ENCODE results near the gene FBN2.

The FBN2 gene

GRCh38 chr5:128252756-128253155, 285.3 kb downstream of the FBN2 start:
- H3K27ac ChIP-seq (ENCODE audit: low read length): no peak overlapping the region
- WGBS (ENCODE audit: insufficient coverage, insufficient read length): no CpG with 5 or more reads among the region's 2 CpGs
- no peaks in the 10 kb centered on the region for H3K9me3 ChIP-seq (ENCODE audit: control insufficient read depth, insufficient read depth, low read length)
- H3K27me3 ChIP-seq (ENCODE audit: control insufficient read depth, insufficient read depth, low read length): no peaks in the 10 kb centered on the region
- H3K36me3 ChIP-seq (ENCODE audit: control insufficient read depth, insufficient read depth, low read length): no peaks in the 10 kb centered on the region
- no peak overlapping the region for H3K4me3 ChIP-seq (ENCODE audit: low read length)
- no peaks in the 10 kb centered on the region for H3K4me1 ChIP-seq (ENCODE audit: control insufficient read depth, insufficient read depth, low read length)
- no peak for DNase-seq (ENCODE audit: low read depth, low spot score)

GRCh38 chr5:128252196-128252595, 285.8 kb downstream of the FBN2 start:
- H3K27ac ChIP-seq (ENCODE audit: low read length): no peak overlapping the region
- H3K36me3 ChIP-seq (ENCODE audit: control insufficient read depth, insufficient read depth, low read length): no peaks in the 10 kb centered on the region
- no peaks in the 10 kb centered on the region for H3K27me3 ChIP-seq (ENCODE audit: control insufficient read depth, insufficient read depth, low read length)
- no CpG with 5 or more reads among the region's 1 CpG for WGBS (ENCODE audit: insufficient coverage, insufficient read length)
- H3K4me3 ChIP-seq (ENCODE audit: low read length): no peak overlapping the region
- no peaks in the 10 kb centered on the region for H3K9me3 ChIP-seq (ENCODE audit: control insufficient read depth, insufficient read depth, low read length)
- no peaks in the 10 kb centered on the region for H3K4me1 ChIP-seq (ENCODE audit: control insufficient read depth, insufficient read depth, low read length)
- no peak for DNase-seq (ENCODE audit: low read depth, low spot score)

GRCh38 chr5:128245974-128246373, 292.1 kb downstream of the FBN2 start:
- no peaks in the 10 kb centered on the region for H3K9me3 ChIP-seq (ENCODE audit: control insufficient read depth, insufficient read depth, low read length)
- no peak for DNase-seq (ENCODE audit: low read depth, low spot score)
- no peaks in the 10 kb centered on the region for H3K36me3 ChIP-seq (ENCODE audit: control insufficient read depth, insufficient read depth, low read length)
- H3K27me3 ChIP-seq (ENCODE audit: control insufficient read depth, insufficient read depth, low read length): no peaks in the 10 kb centered on the region
- no CpG with 5 or more reads among the region's 4 CpGs for WGBS (ENCODE audit: insufficient coverage, insufficient read length)
- no peaks in the 10 kb centered on the region for H3K4me1 ChIP-seq (ENCODE audit: control insufficient read depth, insufficient read depth, low read length)
- H3K4me3 ChIP-seq (ENCODE audit: low read length): no peak overlapping the region
- H3K27ac ChIP-seq (ENCODE audit: low read length): no peak overlapping the region

GRCh38 chr5:128243958-128244582, 294.0 kb downstream of the FBN2 start:
- H3K4me3 ChIP-seq (ENCODE audit: low read length): no peak overlapping the region
- no peaks in the 10 kb centered on the region for H3K9me3 ChIP-seq (ENCODE audit: control insufficient read depth, insufficient read depth, low read length)
- DNase-seq (ENCODE audit: low read depth, low spot score): no peak
- H3K4me1 ChIP-seq (ENCODE audit: control insufficient read depth, insufficient read depth, low read length): no peaks in the 10 kb centered on the region
- WGBS (ENCODE audit: insufficient coverage, insufficient read length): no CpG with 5 or more reads among the region's 3 CpGs
- H3K27ac ChIP-seq (ENCODE audit: low read length): no peak overlapping the region
- H3K36me3 ChIP-seq (ENCODE audit: control insufficient read depth, insufficient read depth, low read length): no peaks in the 10 kb centered on the region
- no peaks in the 10 kb centered on the region for H3K27me3 ChIP-seq (ENCODE audit: control insufficient read depth, insufficient read depth, low read length)

- H3K9me3 ChIP-seq (ENCODE audit: control insufficient read depth, insufficient read depth, low read length): no peaks in the 10 kb centered on the region
- H3K27ac ChIP-seq (ENCODE audit: low read length): no peak overlapping the region
- H3K4me1 ChIP-seq (ENCODE audit: control insufficient read depth, insufficient read depth, low read length): no peaks in the 10 kb centered on the region
- no peak for DNase-seq (ENCODE audit: low read depth, low spot score)
- H3K4me3 ChIP-seq (ENCODE audit: low read length): no peak overlapping the region
- WGBS (ENCODE audit: insufficient coverage, insufficient read length): no CpG with 5 or more reads among the region's 2 CpGs
- no peaks in the 10 kb centered on the region for H3K27me3 ChIP-seq (ENCODE audit: control insufficient read depth, insufficient read depth, low read length)
- H3K36me3 ChIP-seq (ENCODE audit: control insufficient read depth, insufficient read depth, low read length): no peaks in the 10 kb centered on the region
These were observed 296.9 kb downstream of the FBN2 start for GRCh38 chr5:128241051-128241695.

GRCh38 chr5:128237546-128237945, 300.5 kb downstream of the FBN2 start:
- Histone ChIP-seq H3K4me3 (ENCODE audit: low read length) (no peak overlapping the region), H3K27me3 (ENCODE audit: control insufficient read depth, insufficient read depth, low read length) (no peaks in the 10 kb centered on the region), H3K36me3 (ENCODE audit: control insufficient read depth, insufficient read depth, low read length) (no peaks in the 10 kb centered on the region), H3K9me3 (ENCODE audit: control insufficient read depth, insufficient read depth, low read length) (no peaks in the 10 kb centered on the region), H3K27ac (ENCODE audit: low read length) (no peak overlapping the region), H3K4me1 (ENCODE audit: control insufficient read depth, insufficient read depth, low read length) (no peaks in the 10 kb centered on the region; the same call in 1 of the 2 replicates)
- no peak for DNase-seq (ENCODE audit: low read depth, low spot score)
- WGBS (ENCODE audit: insufficient coverage, insufficient read length): no CpG with 5 or more reads among the region's 8 CpGs

- no peaks in the 10 kb centered on the region for H3K36me3 ChIP-seq (ENCODE audit: control insufficient read depth, insufficient read depth, low read length)
- no peaks in the 10 kb centered on the region; the same call in 1 of the 2 replicates for H3K4me1 ChIP-seq (ENCODE audit: control insufficient read depth, insufficient read depth, low read length)
- H3K4me3 ChIP-seq (ENCODE audit: low read length): no peak overlapping the region
- no peaks in the 10 kb centered on the region for H3K27me3 ChIP-seq (ENCODE audit: control insufficient read depth, insufficient read depth, low read length)
- DNase-seq (ENCODE audit: low read depth, low spot score): no peak
- H3K27ac ChIP-seq (ENCODE audit: low read length): no peak overlapping the region
- no peaks in the 10 kb centered on the region for H3K9me3 ChIP-seq (ENCODE audit: control insufficient read depth, insufficient read depth, low read length)
- WGBS (ENCODE audit: insufficient coverage, insufficient read length): no CpG with 5 or more reads among the region's 2 CpGs
These were observed 301.0 kb downstream of the FBN2 start for GRCh38 chr5:128237000-128237399.

- no peaks in the 10 kb centered on the region; the same call in 1 of the 2 replicates for H3K4me1 ChIP-seq (ENCODE audit: control insufficient read depth, insufficient read depth, low read length)
- H3K27me3 ChIP-seq (ENCODE audit: control insufficient read depth, insufficient read depth, low read length): no peaks in the 10 kb centered on the region
- DNase-seq (ENCODE audit: low read depth, low spot score): no peak
- H3K4me3 ChIP-seq (ENCODE audit: low read length): no peak overlapping the region
- WGBS (ENCODE audit: insufficient coverage, insufficient read length): no CpG with 5 or more reads among the region's 7 CpGs
- H3K36me3 ChIP-seq (ENCODE audit: control insufficient read depth, insufficient read depth, low read length): no peaks in the 10 kb centered on the region
- no peak overlapping the region for H3K27ac ChIP-seq (ENCODE audit: low read length)
- no peaks in the 10 kb centered on the region for H3K9me3 ChIP-seq (ENCODE audit: control insufficient read depth, insufficient read depth, low read length)
These were observed 301.7 kb downstream of the FBN2 start for GRCh38 chr5:128236334-128236733.

GRCh38 chr5:128234928-128235641, 303.0 kb downstream of the FBN2 start:
- H3K27me3 ChIP-seq (ENCODE audit: control insufficient read depth, insufficient read depth, low read length): no peaks in the 10 kb centered on the region
- no peaks in the 10 kb centered on the region; the same call in 1 of the 2 replicates for H3K4me1 ChIP-seq (ENCODE audit: control insufficient read depth, insufficient read depth, low read length)
- no CpG with 5 or more reads among the region's 7 CpGs for WGBS (ENCODE audit: insufficient coverage, insufficient read length)
- DNase-seq (ENCODE audit: low read depth, low spot score): no peak
- no peaks in the 10 kb centered on the region for H3K36me3 ChIP-seq (ENCODE audit: control insufficient read depth, insufficient read depth, low read length)
- H3K4me3 ChIP-seq (ENCODE audit: low read length): no peak overlapping the region
- H3K27ac ChIP-seq (ENCODE audit: low read length): no peak overlapping the region
- no peaks in the 10 kb centered on the region for H3K9me3 ChIP-seq (ENCODE audit: control insufficient read depth, insufficient read depth, low read length)

GRCh38 chr5:128228521-128228920, 309.5 kb downstream of the FBN2 start:
- WGBS (ENCODE audit: insufficient coverage, insufficient read length): no CpG with 5 or more reads among the region's 3 CpGs
- no peak for DNase-seq (ENCODE audit: low read depth, low spot score)
- Histone ChIP-seq H3K4me1 (ENCODE audit: control insufficient read depth, insufficient read depth, low read length) (no peaks in the 10 kb centered on the region), H3K4me3 (ENCODE audit: low read length) (no peak overlapping the region), H3K9me3 (ENCODE audit: control insufficient read depth, insufficient read depth, low read length) (no peaks in the 10 kb centered on the region), H3K27me3 (ENCODE audit: control insufficient read depth, insufficient read depth, low read length) (no peaks in the 10 kb centered on the region), H3K27ac (ENCODE audit: low read length) (no peak overlapping the region), H3K36me3 (ENCODE audit: control insufficient read depth, insufficient read depth, low read length) (no peaks in the 10 kb centered on the region)

Measured in iPS DF 6.9 (cell line).